GM12872 (cell line): ENCODE results near the gene LAMC3.

Experiments used
- CTCF ChIP-seq: IDR thresholded peaks from 3 replicates; pipeline ENCODE4 v1.5.1; 2011; ENCODE audit warnings: low read depth, mild to moderate bottlenecking, low read length, moderate library complexity; ENCODE audit not compliant: insufficient read depth

The LAMC3 gene

DNA sequence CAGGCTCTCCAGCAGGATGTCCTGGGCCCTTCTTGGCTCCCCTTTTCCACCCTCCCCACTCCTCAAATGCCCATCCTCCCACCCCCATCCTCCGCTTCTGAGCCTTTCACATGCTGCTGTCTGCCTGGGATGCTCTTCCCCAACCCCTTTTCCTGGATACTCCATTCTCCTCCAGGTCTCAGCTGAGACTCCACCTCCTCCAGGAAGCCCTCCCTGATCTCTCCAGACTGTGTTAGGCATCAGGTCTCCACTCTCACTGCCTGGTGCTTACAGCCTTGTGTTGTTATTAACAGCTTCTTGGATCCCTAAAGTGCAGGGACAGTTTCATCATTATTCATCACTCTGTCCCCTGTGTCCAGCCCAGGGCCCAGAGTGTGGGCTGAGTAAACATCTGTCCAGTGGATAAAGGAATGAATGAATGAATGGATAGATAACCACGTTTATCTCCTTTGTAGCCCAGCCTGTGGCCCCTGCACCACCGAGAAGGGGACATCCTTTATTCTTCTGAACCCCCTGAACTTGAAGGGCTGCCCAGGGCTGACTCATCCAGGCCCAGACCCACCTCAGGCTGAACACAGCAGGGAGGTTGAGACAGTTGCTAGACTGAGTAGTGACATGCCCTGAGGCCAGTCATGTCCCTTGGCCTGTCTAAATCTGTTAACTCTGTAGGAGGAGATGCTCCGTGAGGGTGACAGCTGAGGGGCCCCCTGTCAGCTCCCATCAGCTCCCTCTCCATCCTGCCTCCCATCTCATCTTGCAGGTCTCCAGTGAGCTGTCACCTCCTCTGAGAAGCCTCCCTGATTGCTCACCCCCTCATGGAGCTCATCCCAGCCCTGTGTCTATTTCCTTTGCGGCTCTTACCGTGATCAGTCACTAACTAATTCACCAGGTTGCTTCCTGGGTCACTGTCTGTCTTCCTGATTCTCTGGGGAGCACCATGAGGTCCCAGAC, 14.6 kb upstream of the LAMC3 start:
- no peak for TF ChIP-seq CTCF

GRCh38 chr9:130995086-130996011, 13.6 kb upstream of the LAMC3 start:
- no peak for TF ChIP-seq CTCF

DNA sequence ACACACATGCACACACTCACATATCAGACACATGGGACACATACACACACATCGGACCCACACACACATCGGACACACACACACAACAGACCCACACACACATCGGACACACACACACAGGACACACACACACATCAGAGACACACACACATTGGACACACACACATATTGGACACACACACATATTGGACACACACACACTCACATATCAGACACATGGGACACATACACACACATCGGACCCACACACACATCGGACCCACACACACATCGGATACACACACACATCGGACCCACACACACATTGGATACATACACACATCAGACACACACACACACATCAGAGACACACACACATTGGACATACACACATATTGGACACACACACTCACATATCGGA, 12.8 kb upstream of the LAMC3 start:
- TF ChIP-seq CTCF: no peak

- TF ChIP-seq CTCF: no peak
These were observed 12.1 kb upstream of the LAMC3 start for GRCh38 chr9:130996676-130997394.

GRCh38 chr9:130997395-130997684, 11.6 kb upstream of the LAMC3 start:
- no peak for TF ChIP-seq CTCF

GRCh38 chr9:130997925-130998596, 10.9 kb upstream of the LAMC3 start:
- peak; percentile 66 for TF ChIP-seq CTCF
